Mucosa of rectum (tissue), 2 donors: ENCODE measurements around the gene TPST2.

Source experiments
- H3K27ac ChIP-seq, 2 donors: one replicate each; pipeline ENCODE4 v1.7.0; 2013; ENCODE audit warnings: inconsistent platforms in 2 of 2, low read depth in 2 of 2, low read length in 2 of 2
- H3K27me3 ChIP-seq, 2 donors: one replicate each; pipeline ENCODE4 v1.7.0; 2013; ENCODE audit warnings: low read length in 2 of 2; ENCODE audit not compliant: control insufficient read depth in 2 of 2, insufficient read depth in 2 of 2
- H3K36me3 ChIP-seq, 2 donors: one replicate each; pipeline ENCODE4 v1.7.0; 2013; ENCODE audit warnings: low read length in 2 of 2; ENCODE audit not compliant: control insufficient read depth in 2 of 2, insufficient read depth in 2 of 2
- H3K4me1 ChIP-seq, 2 donors: one replicate each; pipeline ENCODE4 v1.7.0; 2013; ENCODE audit warnings: low read length in 2 of 2, mild to moderate bottlenecking in 1 of 2; ENCODE audit not compliant: control insufficient read depth in 2 of 2, insufficient read depth in 2 of 2
- H3K4me3 ChIP-seq, 2 donors: one replicate each; pipeline ENCODE4 v1.7.0; 2013; ENCODE audit warnings: low read length in 2 of 2
- H3K9ac ChIP-seq, 2 donors: one replicate each; pipeline ENCODE4 v1.7.0; 2013; ENCODE audit warnings: low read length in 2 of 2, low read depth in 1 of 2, mild to moderate bottlenecking in 1 of 2
- H3K9me3 ChIP-seq, 2 donors: one replicate each; pipeline ENCODE4 v1.7.0; 2013; ENCODE audit warnings: low read length in 2 of 2; ENCODE audit not compliant: control insufficient read depth in 2 of 2
- donor health status: healthy.
- donor health status: Normal muscosa, but diverticular disease.

Gene TPST2

GRCh38 chr22:26481694-26482093, 108.2 kb downstream of the TPST2 start:
- Histone ChIP-seq H3K4me3 (no peak overlapping the region), H3K9me3 (no peaks in the 10 kb centered on the region), H3K4me1 (peaks cover 35 to 39% of the 10 kb centered on the region in 2 donors), H3K27ac (no peak overlapping the region), H3K9ac (no peak overlapping the region), H3K36me3 (peaks cover 11 to 21% of the 10 kb centered on the region in 2 donors), H3K27me3 (no peaks in the 10 kb centered on the region)

GRCh38 chr22:26481112-26481693, 108.7 kb downstream of the TPST2 start:
- Histone ChIP-seq H3K9ac (no peak overlapping the region), H3K27ac (no peak overlapping the region), H3K4me3 (no peak overlapping the region), H3K9me3 (no peaks in the 10 kb centered on the region), H3K27me3 (no peaks in the 10 kb centered on the region), H3K4me1 (peaks cover 35 to 39% of the 10 kb centered on the region in 2 donors), H3K36me3 (peaks cover 14 to 26% of the 10 kb centered on the region in 2 donors)

GRCh38 chr22:26480611-26480932, 109.4 kb downstream of the TPST2 start:
- Histone ChIP-seq H3K36me3 (peaks cover 14 to 31% of the 10 kb centered on the region in 2 donors), H3K27me3 (no peaks in the 10 kb centered on the region), H3K4me1 (peaks cover 35 to 39% of the 10 kb centered on the region in 2 donors), H3K9me3 (no peaks in the 10 kb centered on the region), H3K4me3 (no peak overlapping the region), H3K27ac (peak overlapping the region in 1 of 2 donors; percentile 20), H3K9ac (peak overlapping the region in 1 of 2 donors; percentile 15)

GRCh38 chr22:26479792-26480610, 109.9 kb downstream of the TPST2 start:
- no peaks in the 10 kb centered on the region for H3K27me3 ChIP-seq
- H3K36me3 ChIP-seq, result peaks cover 15 to 33% of the 10 kb centered on the region in 2 donors
- H3K9me3 ChIP-seq, result no peaks in the 10 kb centered on the region
- peaks cover 35 to 39% of the 10 kb centered on the region in 2 donors for H3K4me1 ChIP-seq
- H3K9ac ChIP-seq, result peak overlapping the region; percentile 42 to 64
- H3K4me3 ChIP-seq, result peak overlapping the region; percentile 8 to 64
- peak overlapping the region; percentile 50 to 69 for H3K27ac ChIP-seq

GRCh38 chr22:26479043-26479791, 110.7 kb downstream of the TPST2 start:
- Histone ChIP-seq H3K27ac (peak overlapping the region; percentile 50 to 69), H3K36me3 (peaks cover 19 to 38% of the 10 kb centered on the region in 2 donors), H3K4me1 (peaks cover 30 to 36% of the 10 kb centered on the region in 2 donors), H3K9me3 (no peaks in the 10 kb centered on the region), H3K27me3 (no peaks in the 10 kb centered on the region), H3K9ac (peak overlapping the region; percentile 42 to 64), H3K4me3 (peak overlapping the region; percentile 8 to 64)

GRCh38 chr22:26477341-26477731, 112.6 kb downstream of the TPST2 start:
- H3K4me1 ChIP-seq, result peaks cover 23 to 28% of the 10 kb centered on the region in 2 donors
- no peak overlapping the region for H3K27ac ChIP-seq
- peaks cover 32 to 53% of the 10 kb centered on the region in 2 donors for H3K36me3 ChIP-seq
- H3K9ac ChIP-seq, result no peak overlapping the region
- no peaks in the 10 kb centered on the region for H3K27me3 ChIP-seq
- H3K9me3 ChIP-seq, result no peaks in the 10 kb centered on the region
- H3K4me3 ChIP-seq, result no peak overlapping the region

GRCh38 chr22:26476705-26477340, 113.1 kb downstream of the TPST2 start:
- H3K4me3 ChIP-seq, result no peak overlapping the region
- peaks cover 37 to 58% of the 10 kb centered on the region in 2 donors for H3K36me3 ChIP-seq
- no peaks in the 10 kb centered on the region for H3K27me3 ChIP-seq
- H3K4me1 ChIP-seq, result peaks cover 23% of the 10 kb centered on the region in 2 donors
- no peak overlapping the region for H3K9ac ChIP-seq
- H3K9me3 ChIP-seq, result no peaks in the 10 kb centered on the region
- H3K27ac ChIP-seq, result no peak overlapping the region

- Histone ChIP-seq H3K27me3 (no peaks in the 10 kb centered on the region), H3K4me3 (no peak overlapping the region), H3K9ac (no peak overlapping the region), H3K9me3 (no peaks in the 10 kb centered on the region), H3K4me1 (peaks cover 9% of the 10 kb centered on the region in 2 donors), H3K36me3 (peaks cover 58 to 73% of the 10 kb centered on the region in 2 donors), H3K27ac (no peak overlapping the region)
Observed at GRCh38 chr22:26474682-26475081, 115.2 kb downstream of the TPST2 start.
